HepG2 (cell line): ENCODE data around the gene USP30. TPM values are rescaled to one million over a fixed set of nuclear protein-coding genes. Genes with fewer than 3 reads are reported as not detected.

Source experiments
- CENPX ChIP-seq: sonication (generic); formaldehyde crosslinking; IDR thresholded peaks from 2 replicates; pipeline ENCODE4 v1.9.0; 2021; ENCODE audit warnings: mild to moderate bottlenecking, missing genetic modification reagents, moderate library complexity
- DPF2 ChIP-seq: sonication (generic); formaldehyde crosslinking; IDR thresholded peaks from 2 replicates; pipeline ENCODE4 v1.4.0; 2020; ENCODE audit warnings: mild to moderate bottlenecking, low read depth, missing genetic modification reagents, borderline replicate concordance
- EED ChIP-seq: sonication (generic); formaldehyde crosslinking; IDR thresholded peaks from 2 replicates; pipeline ENCODE4 v1.5.0; 2020; ENCODE audit warnings: mild to moderate bottlenecking, missing genetic modification reagents
- HDAC6 ChIP-seq: fragments of 200-600 bp; sonication (generic); IDR thresholded peaks from 2 replicates; pipeline ENCODE4 v1.7.0; 2017; ENCODE audit warnings: mild to moderate bottlenecking, antibody characterized with exemption, low read length, low read depth
- HNRNPL ChIP-seq: fragments of 200-400 bp; formaldehyde crosslinking; IDR thresholded peaks from 2 replicates; pipeline ENCODE4 v1.6.1; 2017; ENCODE audit warnings: mild to moderate bottlenecking, low read depth, low read length
- MBNL3 ChIP-seq: fragments of 250-450 bp; sonication (Bioruptor Pico); conservative IDR thresholded peaks from 2 replicates; pipeline ENCODE4 v1.8.0; 2022; ENCODE audit warnings: mild to moderate bottlenecking, inconsistent platforms
- MIER2 ChIP-seq: IDR thresholded peaks from 2 replicates; pipeline ENCODE4 v1.6.1; 2016; ENCODE audit warnings: missing biosample characterization, missing genetic modification reagents
- NFYB ChIP-seq: sonication (generic); formaldehyde crosslinking; IDR thresholded peaks from 2 replicates; pipeline ENCODE4 v1.4.0; 2020; ENCODE audit warnings: missing genetic modification reagents
- PAWR ChIP-seq: sonication (generic); formaldehyde crosslinking; IDR thresholded peaks from 2 replicates; pipeline ENCODE4 v1.4.0; 2020; ENCODE audit warnings: missing genetic modification reagents, mild to moderate bottlenecking, borderline replicate concordance
- PRPF4 ChIP-seq: fragments of 200-400 bp; formaldehyde crosslinking; IDR thresholded peaks from 2 replicates; pipeline ENCODE4 v1.6.1; 2016; ENCODE audit warnings: low read length, low read depth; ENCODE audit not compliant: poor library complexity, severe bottlenecking
- RAD51 ChIP-seq: fragments of 450-650 bp; IDR thresholded peaks from 2 replicates; pipeline ENCODE4 v1.6.1; 2016; ENCODE audit warnings: borderline replicate concordance
- SAFB2 ChIP-seq: sonication (generic); formaldehyde crosslinking; IDR thresholded peaks from 2 replicates; pipeline ENCODE4 v1.5.1; 2020; ENCODE audit warnings: missing genetic modification reagents, low read depth, mild to moderate bottlenecking, borderline replicate concordance
- SKI ChIP-seq: fragments of 450-650 bp; IDR thresholded peaks from one replicate; pipeline ENCODE4 v1.6.1; 2018; ENCODE audit warnings: mild to moderate bottlenecking; ENCODE audit not compliant: partially characterized antibody
- TOPORS ChIP-seq: sonication (generic); formaldehyde crosslinking; IDR thresholded peaks from 2 replicates; pipeline ENCODE4 v1.8.0; 2023; ENCODE audit warnings: mild to moderate bottlenecking, missing genetic modification reagents
- ZBTB7A ChIP-seq: sonication (generic); formaldehyde crosslinking; IDR thresholded peaks from 2 replicates; pipeline ENCODE4 v1.8.0; 2022; ENCODE audit warnings: mild to moderate bottlenecking, missing genetic modification reagents
- ZKSCAN5 ChIP-seq: sonication (generic); formaldehyde crosslinking; IDR thresholded peaks from 2 replicates; pipeline ENCODE4 v1.5.1; 2020; ENCODE audit warnings: mild to moderate bottlenecking, missing genetic modification reagents
- ZNF570 ChIP-seq: sonication (generic); formaldehyde crosslinking; IDR thresholded peaks from 2 replicates; pipeline ENCODE4 v1.4.0; 2020; ENCODE audit warnings: mild to moderate bottlenecking, missing genetic modification reagents, borderline replicate concordance
- ZNF761 ChIP-seq: sonication (generic); formaldehyde crosslinking; conservative IDR thresholded peaks from 2 replicates; pipeline ENCODE4 v1.4.0; 2020; ENCODE audit warnings: mild to moderate bottlenecking, missing genetic modification reagents
- polyA plus RNA-seq, 8 experiments: library from polyadenylated mRNA; depleted of rRNA in 3 of 8; stranded (reverse) in 7 of 8; unstranded in 1 of 8; fragments of >200 nt; fragmentation: Illumina TruSeq in 4 of 8; extraction: Trizol in 4 of 8; gene quantifications; 2 replicates each; pipeline versions ENCODE4 v1.2.1 to v1.2.3, GENCODE V29; 2011 to 2016; ENCODE audit warnings: low read depth in 4 of 8, missing spikeins in 1 of 8, mixed read lengths in 1 of 8; ENCODE audit not compliant: insufficient read depth in 1 of 8
- total RNA-seq, 5 experiments: library from RNA; depleted of rRNA; stranded (reverse); fragments of >200 nt; fragmentation: Illumina TruSeq; extraction: Trizol; gene quantifications; 2 replicates each; pipeline ENCODE4 v1.2.3, GENCODE V29; 2016; ENCODE audit warnings: low read depth in 1 of 5
- TF ChIP-seq, protein P1 (sequence below): sonication (generic); formaldehyde crosslinking; IDR thresholded peaks from 2 replicates; pipeline ENCODE4 v1.4.0; 2020; ENCODE audit warnings: missing genetic modification reagents, borderline replicate concordance
- TF ChIP-seq, protein P2 (sequence below), 2 experiments: fragments of 450-650 bp in 1 of 2; sonication (generic) in 1 of 2; formaldehyde crosslinking; IDR thresholded peaks; 2 replicates each; pipeline versions ENCODE4 v1.5.0 to v1.8.0; 2020 to 2022; ENCODE audit warnings: mild to moderate bottlenecking in 1 of 2, missing genetic modification reagents in 1 of 2
- TF ChIP-seq, protein P3 (sequence below): sonication (generic); formaldehyde crosslinking; IDR thresholded peaks from 2 replicates; pipeline ENCODE4 v1.4.0; 2020; ENCODE audit warnings: missing genetic modification reagents, borderline replicate concordance

Gene USP30
- total and polyA plus RNA-seq, 2 of the 13 experiments (the other 11 are each of a cell fraction or from before 2014, with no cell fraction given), result 11.2 to 20.8 TPM

DNA sequence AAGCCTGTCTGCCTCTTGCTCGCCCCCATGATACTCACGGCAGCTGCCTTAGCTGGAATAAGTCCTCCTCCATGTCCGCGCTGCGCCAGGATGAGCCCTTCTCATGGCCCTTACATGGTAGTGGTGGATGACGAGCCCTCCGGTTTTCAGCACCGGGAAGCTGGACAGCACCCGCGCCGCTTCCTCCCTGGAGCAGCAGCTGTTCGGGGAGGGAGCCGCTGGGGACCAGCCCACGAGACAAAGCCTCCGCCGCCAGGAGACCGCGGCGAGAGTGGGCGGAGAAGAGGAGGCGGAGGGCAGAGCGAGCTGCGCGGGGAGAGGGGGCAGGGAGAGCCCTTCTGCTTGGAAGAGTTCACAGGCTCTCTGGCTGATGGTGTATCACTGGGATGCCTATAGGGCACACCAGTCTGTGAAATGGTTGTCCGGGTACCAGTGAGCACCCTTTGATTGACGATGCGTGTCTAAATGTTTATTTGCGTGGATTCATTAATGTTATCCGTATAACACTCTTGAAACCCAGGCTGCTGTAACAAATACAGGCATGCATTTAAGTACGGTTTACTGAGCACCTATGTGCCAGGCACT, 31.5 kb upstream of the USP30 start, which contains the start of gene SVOP (continued):
- TF ChIP-seq ZNF570 (no peak), MBNL3 (CRISPR knock-in tag) (no peak), EED (no peak), DPF2 (CRISPR knock-in tag) (no peak), ZBTB7A (CRISPR knock-in tag) (peak; percentile 66; the same call in 1 of the 2 replicates), PAWR (CRISPR knock-in tag) (no peak), TOPORS (CRISPR knock-in tag) (peak; percentile 87), CENPX (CRISPR knock-in tag) (no peak), PRPF4 (no peak), SKI (peak; percentile 31), HDAC6 (no peak), NFYB (CRISPR knock-in tag) (no peak; the same call in 1 of the 2 replicates), ZNF761 (CRISPR knock-in tag) (no peak), SAFB2 (CRISPR knock-in tag) (peak; percentile 66; the same call in 1 of the 2 replicates), RAD51 (no peak), MIER2 (peak; percentile 100), ZKSCAN5 (CRISPR knock-in tag) (no peak), HNRNPL (no peak)
- TF ChIP-seq, protein P1, sequence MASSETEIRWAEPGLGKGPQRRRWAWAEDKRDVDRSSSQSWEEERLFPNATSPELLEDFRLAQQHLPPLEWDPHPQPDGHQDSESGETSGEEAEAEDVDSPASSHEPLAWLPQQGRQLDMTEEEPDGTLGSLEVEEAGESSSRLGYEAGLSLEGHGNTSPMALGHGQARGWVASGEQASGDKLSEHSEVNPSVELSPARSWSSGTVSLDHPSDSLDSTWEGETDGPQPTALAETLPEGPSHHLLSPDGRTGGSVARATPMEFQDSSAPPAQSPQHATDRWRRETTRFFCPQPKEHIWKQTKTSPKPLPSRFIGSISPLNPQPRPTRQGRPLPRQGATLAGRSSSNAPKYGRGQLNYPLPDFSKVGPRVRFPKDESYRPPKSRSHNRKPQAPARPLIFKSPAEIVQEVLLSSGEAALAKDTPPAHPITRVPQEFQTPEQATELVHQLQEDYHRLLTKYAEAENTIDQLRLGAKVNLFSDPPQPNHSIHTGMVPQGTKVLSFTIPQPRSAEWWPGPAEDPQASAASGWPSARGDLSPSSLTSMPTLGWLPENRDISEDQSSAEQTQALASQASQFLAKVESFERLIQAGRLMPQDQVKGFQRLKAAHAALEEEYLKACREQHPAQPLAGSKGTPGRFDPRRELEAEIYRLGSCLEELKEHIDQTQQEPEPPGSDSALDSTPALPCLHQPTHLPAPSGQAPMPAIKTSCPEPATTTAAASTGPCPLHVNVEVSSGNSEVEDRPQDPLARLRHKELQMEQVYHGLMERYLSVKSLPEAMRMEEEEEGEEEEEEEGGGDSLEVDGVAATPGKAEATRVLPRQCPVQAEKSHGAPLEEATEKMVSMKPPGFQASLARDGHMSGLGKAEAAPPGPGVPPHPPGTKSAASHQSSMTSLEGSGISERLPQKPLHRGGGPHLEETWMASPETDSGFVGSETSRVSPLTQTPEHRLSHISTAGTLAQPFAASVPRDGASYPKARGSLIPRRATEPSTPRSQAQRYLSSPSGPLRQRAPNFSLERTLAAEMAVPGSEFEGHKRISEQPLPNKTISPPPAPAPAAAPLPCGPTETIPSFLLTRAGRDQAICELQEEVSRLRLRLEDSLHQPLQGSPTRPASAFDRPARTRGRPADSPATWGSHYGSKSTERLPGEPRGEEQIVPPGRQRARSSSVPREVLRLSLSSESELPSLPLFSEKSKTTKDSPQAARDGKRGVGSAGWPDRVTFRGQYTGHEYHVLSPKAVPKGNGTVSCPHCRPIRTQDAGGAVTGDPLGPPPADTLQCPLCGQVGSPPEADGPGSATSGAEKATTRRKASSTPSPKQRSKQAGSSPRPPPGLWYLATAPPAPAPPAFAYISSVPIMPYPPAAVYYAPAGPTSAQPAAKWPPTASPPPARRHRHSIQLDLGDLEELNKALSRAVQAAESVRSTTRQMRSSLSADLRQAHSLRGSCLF (CRISPR knock-in tag), result peak; percentile 88; the same call in 1 of the 2 replicates
- TF ChIP-seq, protein P2, sequence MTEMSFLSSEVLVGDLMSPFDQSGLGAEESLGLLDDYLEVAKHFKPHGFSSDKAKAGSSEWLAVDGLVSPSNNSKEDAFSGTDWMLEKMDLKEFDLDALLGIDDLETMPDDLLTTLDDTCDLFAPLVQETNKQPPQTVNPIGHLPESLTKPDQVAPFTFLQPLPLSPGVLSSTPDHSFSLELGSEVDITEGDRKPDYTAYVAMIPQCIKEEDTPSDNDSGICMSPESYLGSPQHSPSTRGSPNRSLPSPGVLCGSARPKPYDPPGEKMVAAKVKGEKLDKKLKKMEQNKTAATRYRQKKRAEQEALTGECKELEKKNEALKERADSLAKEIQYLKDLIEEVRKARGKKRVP (CRISPR knock-in tag; IDR thresholded peaks at IDR 0.05), result peak in 1 of 2 experiments; percentile 41; a peak in 1 of 4 replicates
- TF ChIP-seq, protein P3, sequence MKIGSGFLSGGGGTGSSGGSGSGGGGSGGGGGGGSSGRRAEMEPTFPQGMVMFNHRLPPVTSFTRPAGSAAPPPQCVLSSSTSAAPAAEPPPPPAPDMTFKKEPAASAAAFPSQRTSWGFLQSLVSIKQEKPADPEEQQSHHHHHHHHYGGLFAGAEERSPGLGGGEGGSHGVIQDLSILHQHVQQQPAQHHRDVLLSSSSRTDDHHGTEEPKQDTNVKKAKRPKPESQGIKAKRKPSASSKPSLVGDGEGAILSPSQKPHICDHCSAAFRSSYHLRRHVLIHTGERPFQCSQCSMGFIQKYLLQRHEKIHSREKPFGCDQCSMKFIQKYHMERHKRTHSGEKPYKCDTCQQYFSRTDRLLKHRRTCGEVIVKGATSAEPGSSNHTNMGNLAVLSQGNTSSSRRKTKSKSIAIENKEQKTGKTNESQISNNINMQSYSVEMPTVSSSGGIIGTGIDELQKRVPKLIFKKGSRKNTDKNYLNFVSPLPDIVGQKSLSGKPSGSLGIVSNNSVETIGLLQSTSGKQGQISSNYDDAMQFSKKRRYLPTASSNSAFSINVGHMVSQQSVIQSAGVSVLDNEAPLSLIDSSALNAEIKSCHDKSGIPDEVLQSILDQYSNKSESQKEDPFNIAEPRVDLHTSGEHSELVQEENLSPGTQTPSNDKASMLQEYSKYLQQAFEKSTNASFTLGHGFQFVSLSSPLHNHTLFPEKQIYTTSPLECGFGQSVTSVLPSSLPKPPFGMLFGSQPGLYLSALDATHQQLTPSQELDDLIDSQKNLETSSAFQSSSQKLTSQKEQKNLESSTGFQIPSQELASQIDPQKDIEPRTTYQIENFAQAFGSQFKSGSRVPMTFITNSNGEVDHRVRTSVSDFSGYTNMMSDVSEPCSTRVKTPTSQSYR, result peak; percentile 54; the same call in 1 of the 2 replicates
